ENCODE results near the gene IGFBP5. TPM values are rescaled to one million over a fixed set of nuclear protein-coding genes. Genes with fewer than 3 reads are reported as not detected.

Gene IGFBP5
- total RNA-seq, 1 experiment from 2014 or later = 3.9 TPM

- Histone ChIP-seq H3K4me1 (ENCODE audit: control insufficient read depth in 1 of 2, insufficient read depth in 2 of 2, low read length in 2 of 2) (peaks cover 20 to 56% of the 10 kb centered on the region in 2 experiments), H3K9me2 (ENCODE audit: insufficient read depth) (no peaks in the 10 kb centered on the region), H3K9me3 (ENCODE audit: control insufficient read depth in 1 of 2, insufficient read depth in 1 of 2, low read depth in 1 of 2, low read length in 2 of 2) (no peaks in the 10 kb centered on the region), H3K27me3 (ENCODE audit: insufficient read depth, low read length) (0 out of 2 replicates have a peak, but pooled peaks cover 11% of the 10 kb centered on the region), H3K4me2 (ENCODE audit: low read length) (0 out of 2 replicates have a peak overlapping the region, but pooled peaks have one; percentile 29), H3K36me3 (ENCODE audit: control insufficient read depth in 1 of 2, insufficient read depth in 2 of 2, low read length in 2 of 2) (no peaks in the 10 kb centered on the region), H3K4me3 (replicated peaks in 1 of 2; ENCODE audit: low read depth in 1 of 2, low read length in 2 of 2) (no peak overlapping the region), H3K27ac (ENCODE audit: low read depth, low read length) (no peak overlapping the region), H3K79me2 (ENCODE audit: insufficient read depth, low read length) (no peaks in the 10 kb centered on the region), H4K20me1 (ENCODE audit: insufficient read depth) (no peaks in the 10 kb centered on the region), H2AFZ (ENCODE audit: low read depth, low read length, poor library complexity, severe bottlenecking) (no peak overlapping the region), H3K9ac (ENCODE audit: low read length) (no peak overlapping the region)
- POLR2A ChIA-PET = interaction anchor here (0.6 kb wide), 1 partner anchor 282 kb away, joined by 3 read pairs; the partner anchor contains the start of gene SMARCAL1
- RAD21 ChIA-PET (ENCODE audit: low non-redundant PET in 1 of 2, low total read pairs in 2 of 2, uncharacterized antibody in 2 of 2, unreplicated experiment in 2 of 2) = no interaction called here
- ATAC-seq (no peak), DNase-seq (ENCODE audit: low read depth, low spot score) (no peak)
- TF ChIP-seq RAD21 (IDR thresholded peaks at IDR 0.05; ENCODE audit: low read depth) = no peak
- TF ChIP-seq EZH2phosphoT487 (IDR thresholded peaks at IDR 0.05; ENCODE audit: borderline replicate concordance) = no peak
- CTCF ChIA-PET = interaction anchor here (1.2 to 2.5 kb wide), 2 partner anchors 817 to 1061 kb away, joined by 3 to 9 read pairs; no protein-coding TSS in a partner anchor
- intact Hi-C loops (cut with micrococcal nuclease) = no loop called here
- BruUV-seq (replicated peaks) = no TSS peak
Measured at GRCh38 chr2:216694082-216694825, 1.1 kb downstream of the IGFBP5 start.

GRCh38 chr2:216693414-216694080, 1.8 kb downstream of the IGFBP5 start:
- ChIA-PET CTCF (interaction anchor here (1.0 to 2.5 kb wide), 6 partner anchors 11 to 1062 kb away, joined by 3 to 9 read pairs (median 4); no protein-coding TSS in a partner anchor), POLR2A (interaction anchor here (0.6 kb wide), 1 partner anchor 282 kb away, joined by 3 read pairs; the partner anchor contains the start of gene SMARCAL1), RAD21 (ENCODE audit: low non-redundant PET in 1 of 2, low total read pairs in 2 of 2, uncharacterized antibody in 2 of 2, unreplicated experiment in 2 of 2) (interaction anchor here in 1 of 2 experiments (0.7 kb wide), 1 partner anchor 53 kb away, joined by 3 read pairs; no protein-coding TSS in a partner anchor)
- ATAC-seq (no peak), DNase-seq (ENCODE audit: low read depth, low spot score) (no peak)
- no peaks in the 10 kb centered on the region for H3K9me3 ChIP-seq (ENCODE audit: control insufficient read depth in 1 of 2, insufficient read depth in 1 of 2, low read depth in 1 of 2, low read length in 2 of 2)
- peak overlapping the region; percentile 100 for H3K4me2 ChIP-seq (ENCODE audit: low read length)
- BruUV-seq (replicated peaks) = no TSS peak
- H2AFZ ChIP-seq (ENCODE audit: low read depth, low read length, poor library complexity, severe bottlenecking) = no peak overlapping the region
- H4K20me1 ChIP-seq (ENCODE audit: insufficient read depth) = no peaks in the 10 kb centered on the region
- TF ChIP-seq ZFX (IDR thresholded peaks at IDR 0.05) = no peak
- TF ChIP-seq YY1 (IDR thresholded peaks at IDR 0.05; ENCODE audit: extremely low read depth, insufficient replicate concordance, low read depth, low read length) = no peak
- no peak for TF ChIP-seq MAX (IDR thresholded peaks at IDR 0.05)
- TF ChIP-seq ZNF274 (IDR thresholded peaks at IDR 0.05; ENCODE audit: low read depth, low read length) = no peak
- TF ChIP-seq EZH2phosphoT487 (IDR thresholded peaks at IDR 0.05; ENCODE audit: borderline replicate concordance) = no peak
- 0 out of 2 replicates have a peak, but pooled peaks cover 11% of the 10 kb centered on the region for H3K27me3 ChIP-seq (ENCODE audit: insufficient read depth, low read length)
- intact Hi-C loops (cut with micrococcal nuclease) = no loop called here
- H3K9ac ChIP-seq (ENCODE audit: low read length) = no peak overlapping the region
- no peaks in the 10 kb centered on the region for H3K79me2 ChIP-seq (ENCODE audit: insufficient read depth, low read length)
- H3K4me1 ChIP-seq (ENCODE audit: control insufficient read depth in 1 of 2, insufficient read depth in 2 of 2, low read length in 2 of 2) = peaks cover 20 to 56% of the 10 kb centered on the region in 2 experiments
- H3K4me3 ChIP-seq (replicated peaks in 1 of 2; ENCODE audit: low read depth in 1 of 2, low read length in 2 of 2) = 0 out of 4 replicates have a peak overlapping the region, but pooled peaks of 1 of the 2 experiments have one; percentile 74
- H3K9me2 ChIP-seq (ENCODE audit: insufficient read depth) = no peaks in the 10 kb centered on the region
- no peak overlapping the region for H3K27ac ChIP-seq (ENCODE audit: low read depth, low read length)
- no peaks in the 10 kb centered on the region for H3K36me3 ChIP-seq (ENCODE audit: control insufficient read depth in 1 of 2, insufficient read depth in 2 of 2, low read length in 2 of 2)
